ENCODE results near the gene MYDGF. TPM values are rescaled to one million over a fixed set of nuclear protein-coding genes. Genes with fewer than 3 reads are reported as not detected.

The MYDGF gene
- total and polyA plus RNA-seq, 2 of the 13 experiments (the other 11 are each of a cell fraction or from before 2014, with no cell fraction given): 116 to 198 TPM

DNA sequence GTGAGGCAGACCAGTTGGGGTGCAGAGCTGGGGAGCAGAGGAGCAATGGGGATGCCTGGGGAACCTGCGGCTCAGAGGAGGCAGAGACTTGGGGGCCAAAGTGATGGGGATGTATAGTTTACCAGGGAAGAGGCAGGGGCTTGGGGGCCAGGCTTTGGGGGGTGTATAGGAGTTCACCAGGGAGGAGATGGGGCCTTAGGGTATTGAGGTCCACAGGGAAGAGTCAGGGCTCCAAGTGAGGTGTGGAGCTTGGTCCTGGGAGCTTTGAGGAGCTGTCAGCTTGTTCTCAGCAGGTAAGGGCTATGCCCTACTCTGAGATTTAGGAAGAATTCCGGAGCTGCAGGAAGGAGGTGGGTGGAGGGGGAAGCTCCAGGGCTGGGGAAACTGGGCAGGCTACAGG, 20.0 kb downstream of the MYDGF start:
- TF ChIP-seq SRSF9 (IDR thresholded peaks at IDR 0.05; ENCODE audit: borderline replicate concordance, insufficient read depth, low read depth, low read length, poor library complexity, severe bottlenecking): no peak
- TF ChIP-seq, protein P1, sequence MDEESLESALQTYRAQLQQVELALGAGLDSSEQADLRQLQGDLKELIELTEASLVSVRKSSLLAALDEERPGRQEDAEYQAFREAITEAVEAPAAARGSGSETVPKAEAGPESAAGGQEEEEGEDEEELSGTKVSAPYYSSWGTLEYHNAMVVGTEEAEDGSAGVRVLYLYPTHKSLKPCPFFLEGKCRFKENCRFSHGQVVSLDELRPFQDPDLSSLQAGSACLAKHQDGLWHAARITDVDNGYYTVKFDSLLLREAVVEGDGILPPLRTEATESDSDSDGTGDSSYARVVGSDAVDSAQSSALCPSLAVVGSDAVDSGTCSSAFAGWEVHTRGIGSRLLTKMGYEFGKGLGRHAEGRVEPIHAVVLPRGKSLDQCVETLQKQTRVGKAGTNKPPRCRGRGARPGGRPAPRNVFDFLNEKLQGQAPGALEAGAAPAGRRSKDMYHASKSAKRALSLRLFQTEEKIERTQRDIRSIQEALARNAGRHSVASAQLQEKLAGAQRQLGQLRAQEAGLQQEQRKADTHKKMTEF (CRISPR knock-in tag; IDR thresholded peaks at IDR 0.05): no peak
- TF ChIP-seq, protein P2, sequence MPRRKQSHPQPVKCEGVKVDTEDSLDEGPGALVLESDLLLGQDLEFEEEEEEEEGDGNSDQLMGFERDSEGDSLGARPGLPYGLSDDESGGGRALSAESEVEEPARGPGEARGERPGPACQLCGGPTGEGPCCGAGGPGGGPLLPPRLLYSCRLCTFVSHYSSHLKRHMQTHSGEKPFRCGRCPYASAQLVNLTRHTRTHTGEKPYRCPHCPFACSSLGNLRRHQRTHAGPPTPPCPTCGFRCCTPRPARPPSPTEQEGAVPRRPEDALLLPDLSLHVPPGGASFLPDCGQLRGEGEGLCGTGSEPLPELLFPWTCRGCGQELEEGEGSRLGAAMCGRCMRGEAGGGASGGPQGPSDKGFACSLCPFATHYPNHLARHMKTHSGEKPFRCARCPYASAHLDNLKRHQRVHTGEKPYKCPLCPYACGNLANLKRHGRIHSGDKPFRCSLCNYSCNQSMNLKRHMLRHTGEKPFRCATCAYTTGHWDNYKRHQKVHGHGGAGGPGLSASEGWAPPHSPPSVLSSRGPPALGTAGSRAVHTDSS (CRISPR knock-in tag; conservative IDR thresholded peaks at IDR 0.05): no peak
- POLR2A ChIA-PET: no interaction called here
- WGBS (ENCODE audit: low lambda C conversion rate): 96% methylated on average over 2 of the region's 2 CpGs

More for the DNA sequence above, 20.0 kb downstream of the MYDGF start:
- H3K79me2 ChIP-seq (ENCODE audit: insufficient read depth, low read length): peaks cover 9% of the 10 kb centered on the region
- CTCF ChIA-PET (ENCODE audit: low intra/inter-chr PET ratio, low total read pairs): no interaction called here
- FAIRE-seq (no peak), DNase-seq (ENCODE audit: low spot score) (no peak), ATAC-seq (no peak)
- peaks cover 2 to 23% of the 10 kb centered on the region in 2 experiments; a peak in 4 of 5 replicates for H3K36me3 ChIP-seq (replicated peaks in 1 of 2; ENCODE audit: control insufficient read depth in 1 of 2, insufficient read depth in 2 of 2, low read length in 2 of 2)
- H3K9me3 ChIP-seq (ENCODE audit: low read length): no peaks in the 10 kb centered on the region
- H3K4me1 ChIP-seq (ENCODE audit: insufficient read depth, low read length): peaks cover 14% of the 10 kb centered on the region
- BruUV-seq (replicated peaks): no TSS peak
- H3K27ac ChIP-seq (ENCODE audit: extremely low read length, insufficient read depth, low read length): no peak overlapping the region
- H3K9ac ChIP-seq (ENCODE audit: insufficient read depth, low read depth, low read length): no peak overlapping the region
- no peak overlapping the region for H3K4me2 ChIP-seq (ENCODE audit: low read depth, low read length)
- no peak overlapping the region for H2AFZ ChIP-seq (ENCODE audit: low read length)
- H3K4me3 ChIP-seq (replicated peaks in 1 of 3; ENCODE audit: insufficient read depth in 1 of 3, low read depth in 2 of 3, low read length in 3 of 3): no peak overlapping the region
- peaks cover 9% of the 10 kb centered on the region; the same call in 1 of the 2 replicates for H4K20me1 ChIP-seq (ENCODE audit: insufficient read depth, low read length)
- intact Hi-C loops (cut with micrococcal nuclease; ENCODE audit: unreplicated experiment) (loop anchor here (5.0 kb wide), 1 partner anchor 583 kb away; the partner anchor contains the start of gene ZBTB7A), in situ Hi-C loops (cut with HindIII; ENCODE audit: extremely low pct_ligation_motif_present, low pct_unique_long_range_greater_than_20kb) (no loop called here)
- no peaks in the 10 kb centered on the region for H3K27me3 ChIP-seq (ENCODE audit: control insufficient read depth in 1 of 2, insufficient read depth in 2 of 2, low read length in 2 of 2)

All from HepG2 (cell line).